ENCODE results near the gene RSRP1. TPM values are rescaled to one million over a fixed set of nuclear protein-coding genes. Genes with fewer than 3 reads are reported as not detected.

RSRP1 gene
- total RNA-seq, 2 donors from 2014 or later = 40.3 to 57.4 TPM

GRCh38 chr1:25201006-25201405, 46.2 kb downstream of the RSRP1 start:
- intact Hi-C loops (cut with DNase I) = loop anchor here (5.0 to 10.0 kb wide), 2 partner anchors 269 to 356 kb away; partner anchors contain the start of gene RUNX3 (in 1 of the 2)
- DNase-seq = no peak
- ATAC-seq = no peak

- no peak for ATAC-seq
- intact Hi-C loops (cut with DNase I) = loop anchor here (5.0 to 10.0 kb wide), 2 partner anchors 268 to 355 kb away; partner anchors contain the start of gene RUNX3 (in 1 of the 2)
- DNase-seq = no peak
Measured at GRCh38 chr1:25199819-25200620, 47.2 kb downstream of the RSRP1 start.

- peak in 1 of 2 donors; percentile 61 for ATAC-seq
- no peak for DNase-seq
- intact Hi-C loops (cut with DNase I) = no loop called here
Measured at GRCh38 chr1:25198663-25199252, 48.5 kb downstream of the RSRP1 start.

GRCh38 chr1:25197982-25198662, 49.1 kb downstream of the RSRP1 start:
- intact Hi-C loops (cut with DNase I) = no loop called here
- ATAC-seq (no peak), DNase-seq (no peak)

- ATAC-seq (no peak), DNase-seq (no peak)
- intact Hi-C loops (cut with DNase I) = no loop called here
Measured at GRCh38 chr1:25197235-25197975, 49.8 kb downstream of the RSRP1 start.

- DNase-seq = no peak
- no peak for ATAC-seq
- intact Hi-C loops (cut with DNase I) = no loop called here
Measured at GRCh38 chr1:25196830-25197229, 50.4 kb downstream of the RSRP1 start.

- DNase-seq = no peak
- intact Hi-C loops (cut with DNase I) = no loop called here
Measured at GRCh38 chr1:25195835-25196234, 51.4 kb downstream of the RSRP1 start.

GRCh38 chr1:25194572-25195020, 52.7 kb downstream of the RSRP1 start:
- no peak for ATAC-seq
- intact Hi-C loops (cut with DNase I) = no loop called here
- no peak for DNase-seq

More at GRCh38 chr1:25195835-25196234, 51.4 kb downstream of the RSRP1 start:
- no peak for ATAC-seq

GRCh38 chr1:25194054-25194453, 53.2 kb downstream of the RSRP1 start:
- DNase-seq (no peak), ATAC-seq (no peak)
- intact Hi-C loops (cut with DNase I) = no loop called here

- intact Hi-C loops (cut with DNase I) = no loop called here
- no peak for ATAC-seq
- DNase-seq = no peak
Measured at GRCh38 chr1:25193229-25193628, 54.0 kb downstream of the RSRP1 start.

Other genes starting within 250 kb of the RSRP1 start
- gene SYF2, start 15.0 kb downstream of the RSRP1 start, total RNA-seq = 10 to 100 TPM; 31.8 to 37.3 TPM
- under 1 TPM in 1 of 2 donors, not detected in 1; 0.09 TPM for gene RHD, start 25.1 kb upstream of the RSRP1 start, total RNA-seq
- gene TMEM50A, start 90.9 kb upstream of the RSRP1 start, total RNA-seq = 100 to 1,000 TPM in 1 of 2 donors, 10 to 100 TPM in 1; 87.9 to 105 TPM
- under 1 TPM; 0.65 to 0.71 TPM for gene RHCE, start 173.4 kb upstream of the RSRP1 start, total RNA-seq
- 10 to 100 TPM; 15.1 to 16.4 TPM for gene MACO1, start 183.4 kb upstream of the RSRP1 start, total RNA-seq

All from left cardiac atrium (tissue), 4 donors.